ENCODE data around the gene TMEM267.

TMEM267 gene

DNA sequence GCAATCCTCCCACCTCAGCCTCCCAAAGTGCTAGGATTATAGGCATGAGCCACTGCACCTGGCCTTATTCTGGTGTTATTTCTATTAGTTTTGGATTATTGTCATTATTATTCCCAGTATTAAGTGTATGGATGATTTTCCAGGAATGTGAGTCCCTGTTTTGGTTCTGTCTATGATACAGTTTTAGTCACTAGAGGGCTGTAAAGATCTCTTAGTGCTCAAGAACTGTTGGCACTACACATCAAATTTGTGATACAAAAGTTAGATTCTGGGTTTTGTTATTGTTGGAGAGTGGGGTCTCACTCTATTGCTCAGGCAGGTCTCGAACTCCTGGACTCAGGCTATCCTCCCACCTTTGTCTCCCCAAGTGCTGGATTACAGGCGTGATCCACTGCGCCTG lies 83.6 kb downstream of the TMEM267 start (continued):
- TF ChIP-seq, protein P1, sequence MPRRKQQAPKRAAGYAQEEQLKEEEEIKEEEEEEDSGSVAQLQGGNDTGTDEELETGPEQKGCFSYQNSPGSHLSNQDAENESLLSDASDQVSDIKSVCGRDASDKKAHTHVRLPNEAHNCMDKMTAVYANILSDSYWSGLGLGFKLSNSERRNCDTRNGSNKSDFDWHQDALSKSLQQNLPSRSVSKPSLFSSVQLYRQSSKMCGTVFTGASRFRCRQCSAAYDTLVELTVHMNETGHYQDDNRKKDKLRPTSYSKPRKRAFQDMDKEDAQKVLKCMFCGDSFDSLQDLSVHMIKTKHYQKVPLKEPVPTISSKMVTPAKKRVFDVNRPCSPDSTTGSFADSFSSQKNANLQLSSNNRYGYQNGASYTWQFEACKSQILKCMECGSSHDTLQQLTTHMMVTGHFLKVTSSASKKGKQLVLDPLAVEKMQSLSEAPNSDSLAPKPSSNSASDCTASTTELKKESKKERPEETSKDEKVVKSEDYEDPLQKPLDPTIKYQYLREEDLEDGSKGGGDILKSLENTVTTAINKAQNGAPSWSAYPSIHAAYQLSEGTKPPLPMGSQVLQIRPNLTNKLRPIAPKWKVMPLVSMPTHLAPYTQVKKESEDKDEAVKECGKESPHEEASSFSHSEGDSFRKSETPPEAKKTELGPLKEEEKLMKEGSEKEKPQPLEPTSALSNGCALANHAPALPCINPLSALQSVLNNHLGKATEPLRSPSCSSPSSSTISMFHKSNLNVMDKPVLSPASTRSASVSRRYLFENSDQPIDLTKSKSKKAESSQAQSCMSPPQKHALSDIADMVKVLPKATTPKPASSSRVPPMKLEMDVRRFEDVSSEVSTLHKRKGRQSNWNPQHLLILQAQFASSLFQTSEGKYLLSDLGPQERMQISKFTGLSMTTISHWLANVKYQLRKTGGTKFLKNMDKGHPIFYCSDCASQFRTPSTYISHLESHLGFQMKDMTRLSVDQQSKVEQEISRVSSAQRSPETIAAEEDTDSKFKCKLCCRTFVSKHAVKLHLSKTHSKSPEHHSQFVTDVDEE (CRISPR knock-in tag; IDR thresholded peaks at IDR 0.05): no peak
- TF ChIP-seq GLIS3 (CRISPR knock-in tag; IDR thresholded peaks at IDR 0.05) (no peak), CSDC2 (CRISPR knock-in tag; IDR thresholded peaks at IDR 0.05) (no peak), RARB (CRISPR knock-in tag; IDR thresholded peaks at IDR 0.05) (no peak), ZFP3 (CRISPR knock-in tag; IDR thresholded peaks at IDR 0.05) (no peak), BACH2 (CRISPR knock-in tag; IDR thresholded peaks at IDR 0.05; ENCODE audit: borderline replicate concordance) (no peak), ESRRG (CRISPR knock-in tag; IDR thresholded peaks at IDR 0.05) (no peak), SNAI2 (CRISPR knock-in tag; IDR thresholded peaks at IDR 0.05) (no peak), ZFP30 (CRISPR knock-in tag; IDR thresholded peaks at IDR 0.05) (no peak)

DNA sequence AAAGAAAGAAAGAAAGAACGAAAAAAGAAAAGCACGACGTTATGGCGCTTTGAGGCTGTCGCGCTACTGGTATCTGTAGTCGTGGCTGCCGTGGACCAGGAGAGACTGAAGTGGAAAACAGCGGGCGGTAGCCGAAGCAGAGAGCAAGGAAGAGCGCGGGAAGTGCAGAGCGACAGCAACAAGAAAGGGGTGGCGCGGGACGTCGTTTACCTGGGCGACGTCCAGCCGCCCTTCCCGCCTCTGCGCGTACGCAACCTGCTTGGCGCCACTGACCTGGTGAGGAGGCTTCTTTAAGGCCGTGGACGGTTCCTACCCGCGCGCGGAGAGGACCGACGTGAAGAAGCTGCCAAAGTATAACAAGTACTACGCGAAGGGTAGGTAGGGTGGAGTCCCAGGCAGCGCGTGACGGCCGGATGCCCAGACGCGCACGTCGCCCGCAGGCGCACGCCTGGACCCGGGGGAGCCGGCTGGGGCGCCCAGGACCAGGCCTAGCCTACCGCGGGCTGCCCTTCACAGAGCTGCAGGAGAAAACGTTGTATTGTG lies 86.8 kb downstream of the TMEM267 start:
- no peak for ATAC-seq
- TF ChIP-seq ZFP3 (CRISPR knock-in tag; IDR thresholded peaks at IDR 0.05) (no peak), TOX (CRISPR knock-in tag; IDR thresholded peaks at IDR 0.05; ENCODE audit: borderline replicate concordance) (no peak), SNAI2 (CRISPR knock-in tag; IDR thresholded peaks at IDR 0.05) (no peak)
